ENCODE data around the gene CTNNA1. TPM values are rescaled to one million over a fixed set of nuclear protein-coding genes. Genes with fewer than 3 reads are reported as not detected.

CTNNA1 gene
- total and polyA plus RNA-seq, 9 of the 15 experiments (the other 6 are each of a cell fraction or from before 2014, with no cell fraction given), result 29.6 to 117 (median 89.1) TPM

DNA sequence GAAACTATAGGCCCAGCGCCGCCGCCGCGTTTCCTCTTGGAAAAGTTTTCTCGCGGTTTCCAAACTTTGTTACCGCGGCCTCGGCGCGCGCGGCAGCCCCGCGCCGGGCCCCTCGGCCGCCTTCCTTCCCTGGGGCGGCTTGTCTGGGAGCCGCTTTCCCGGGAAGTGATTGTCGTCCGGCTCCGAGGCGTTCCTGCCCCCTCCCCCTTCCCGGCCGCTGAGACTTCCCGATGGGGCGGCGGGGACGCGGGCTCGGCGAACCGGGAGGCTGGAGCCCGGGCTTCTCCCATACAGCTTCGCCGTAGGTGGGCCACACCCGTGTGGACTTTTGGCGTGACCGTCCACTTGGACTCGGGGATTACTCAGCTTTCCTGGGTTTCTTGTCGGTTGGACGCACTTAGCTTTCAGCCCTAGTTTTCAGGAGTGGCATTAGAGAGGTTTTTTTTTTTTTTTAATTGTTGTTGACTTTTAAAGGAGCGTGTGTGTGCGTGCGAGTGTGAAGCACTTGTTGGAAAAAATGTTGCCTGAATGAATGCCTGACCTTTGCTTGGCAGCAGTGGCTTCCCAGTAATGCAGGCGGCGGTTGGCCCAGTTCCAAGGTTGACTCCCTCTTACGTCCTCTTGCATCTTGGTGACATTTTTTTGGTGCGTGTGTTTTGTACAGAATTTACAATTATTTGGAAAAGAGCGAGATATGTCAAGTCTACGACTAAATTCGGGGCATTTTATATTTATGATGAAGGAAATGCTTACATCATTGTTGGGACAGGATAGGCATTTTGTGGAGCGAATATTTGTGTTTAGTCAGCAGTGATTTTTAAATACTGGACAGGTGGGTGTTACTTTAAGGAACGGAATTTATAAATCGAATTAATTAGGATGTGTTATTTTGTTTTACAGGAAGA lies 821 bp downstream of the CTNNA1 start (continued):
- no peak for TF ChIP-seq KDM5B (IDR thresholded peaks at IDR 0.05; ENCODE audit: insufficient replicate concordance, low read depth, low read length)
- TF ChIP-seq ZNF280B (CRISPR knock-in tag; IDR thresholded peaks at IDR 0.05), result no peak
- peak; percentile 84 for TF ChIP-seq PHF21A (IDR thresholded peaks at IDR 0.05; ENCODE audit: borderline replicate concordance, low read depth)
- TF ChIP-seq ZBTB40 (IDR thresholded peaks at IDR 0.05), result 0 out of 2 replicates have a peak, but pooled peaks have one; percentile 9
- TF ChIP-seq ZBTB40 (CRISPR knock-in tag; IDR thresholded peaks at IDR 0.05), result no peak
- no peak for TF ChIP-seq ZBTB2 (IDR thresholded peaks at IDR 0.05)
- peak; percentile 53; the same call in 1 of the 2 replicates for TF ChIP-seq ARID1B (IDR thresholded peaks at IDR 0.05)
- TF ChIP-seq MAFG (tag; conservative IDR thresholded peaks at IDR 0.05), result peak; percentile 64
- no peak for TF ChIP-seq PCBP1 (IDR thresholded peaks at IDR 0.05; ENCODE audit: low read depth, low read length, poor library complexity, severe bottlenecking)
- TF ChIP-seq IRF2 (CRISPR knock-in tag; IDR thresholded peaks at IDR 0.05), result no peak
- no peak for TF ChIP-seq HNRNPL (IDR thresholded peaks at IDR 0.05; ENCODE audit: low read depth, low read length)
- TF ChIP-seq HLTF (IDR thresholded peaks at IDR 0.05), result no peak
- peak; percentile 33; the same call in 1 of the 2 replicates for TF ChIP-seq CREM (IDR thresholded peaks at IDR 0.05; ENCODE audit: low read depth)
- TF ChIP-seq CHD4 (IDR thresholded peaks at IDR 0.05; ENCODE audit: insufficient read depth, insufficient replicate concordance, low read depth, low read length, poor library complexity, severe bottlenecking), result no peak
- TF ChIP-seq CSDE1 (IDR thresholded peaks at IDR 0.05), result no peak

Data from K562 (cell line).